ENCODE measurements around the gene CD300A.

CD300A gene

GRCh38 chr17:74474043-74474792 lies 7.8 kb downstream of the CD300A start:
- ATAC-seq (ENCODE audit: low read depth) (no peak), DNase-seq (ENCODE audit: low spot score) (no peak)
- peaks cover 4% of the 10 kb centered on the region for H3K9me3 ChIP-seq (ENCODE audit: severe bottlenecking)
- no peaks in the 10 kb centered on the region for H3K4me1 ChIP-seq (ENCODE audit: insufficient read depth, poor library complexity, severe bottlenecking)
- H3K27me3 ChIP-seq (ENCODE audit: insufficient read depth, poor library complexity, severe bottlenecking) = no peaks in the 10 kb centered on the region
- no peak overlapping the region for H3K27ac ChIP-seq (ENCODE audit: poor library complexity, severe bottlenecking)
- H3K4me3 ChIP-seq (ENCODE audit: severe bottlenecking) = no peak overlapping the region
- H3K36me3 ChIP-seq (ENCODE audit: low read depth) = no peaks in the 10 kb centered on the region
- TF ChIP-seq, protein P1, sequence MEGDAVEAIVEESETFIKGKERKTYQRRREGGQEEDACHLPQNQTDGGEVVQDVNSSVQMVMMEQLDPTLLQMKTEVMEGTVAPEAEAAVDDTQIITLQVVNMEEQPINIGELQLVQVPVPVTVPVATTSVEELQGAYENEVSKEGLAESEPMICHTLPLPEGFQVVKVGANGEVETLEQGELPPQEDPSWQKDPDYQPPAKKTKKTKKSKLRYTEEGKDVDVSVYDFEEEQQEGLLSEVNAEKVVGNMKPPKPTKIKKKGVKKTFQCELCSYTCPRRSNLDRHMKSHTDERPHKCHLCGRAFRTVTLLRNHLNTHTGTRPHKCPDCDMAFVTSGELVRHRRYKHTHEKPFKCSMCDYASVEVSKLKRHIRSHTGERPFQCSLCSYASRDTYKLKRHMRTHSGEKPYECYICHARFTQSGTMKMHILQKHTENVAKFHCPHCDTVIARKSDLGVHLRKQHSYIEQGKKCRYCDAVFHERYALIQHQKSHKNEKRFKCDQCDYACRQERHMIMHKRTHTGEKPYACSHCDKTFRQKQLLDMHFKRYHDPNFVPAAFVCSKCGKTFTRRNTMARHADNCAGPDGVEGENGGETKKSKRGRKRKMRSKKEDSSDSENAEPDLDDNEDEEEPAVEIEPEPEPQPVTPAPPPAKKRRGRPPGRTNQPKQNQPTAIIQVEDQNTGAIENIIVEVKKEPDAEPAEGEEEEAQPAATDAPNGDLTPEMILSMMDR (IDR thresholded peaks at IDR 0.05; ENCODE audit: poor library complexity, severe bottlenecking) = no peak

- Histone ChIP-seq H3K27me3 (ENCODE audit: insufficient read depth, poor library complexity, severe bottlenecking) (no peaks in the 10 kb centered on the region), H3K27ac (ENCODE audit: poor library complexity, severe bottlenecking) (no peak overlapping the region), H3K4me1 (ENCODE audit: insufficient read depth, poor library complexity, severe bottlenecking) (no peaks in the 10 kb centered on the region), H3K36me3 (ENCODE audit: low read depth) (no peaks in the 10 kb centered on the region), H3K9me3 (ENCODE audit: severe bottlenecking) (peaks cover 4% of the 10 kb centered on the region), H3K4me3 (ENCODE audit: severe bottlenecking) (no peak overlapping the region)
- ATAC-seq (ENCODE audit: low read depth) = no peak
- DNase-seq (ENCODE audit: low spot score) = no peak
- TF ChIP-seq, protein P1 (IDR thresholded peaks at IDR 0.05; ENCODE audit: poor library complexity, severe bottlenecking) = no peak
These were observed 8.8 kb downstream of the CD300A start for GRCh38 chr17:74475189-74475588.

GRCh38 chr17:74477411-74477810 lies 11.0 kb downstream of the CD300A start:
- H3K27me3 ChIP-seq (ENCODE audit: insufficient read depth, poor library complexity, severe bottlenecking) = peaks cover 3% of the 10 kb centered on the region
- H3K4me3 ChIP-seq (ENCODE audit: severe bottlenecking) = no peak overlapping the region
- H3K36me3 ChIP-seq (ENCODE audit: low read depth) = no peaks in the 10 kb centered on the region
- DNase-seq (ENCODE audit: low spot score) (no peak), ATAC-seq (ENCODE audit: low read depth) (no peak)
- H3K4me1 ChIP-seq (ENCODE audit: insufficient read depth, poor library complexity, severe bottlenecking) = no peaks in the 10 kb centered on the region
- no peak overlapping the region for H3K27ac ChIP-seq (ENCODE audit: poor library complexity, severe bottlenecking)
- H3K9me3 ChIP-seq (ENCODE audit: severe bottlenecking) = peaks cover 4% of the 10 kb centered on the region
- TF ChIP-seq, protein P1 (IDR thresholded peaks at IDR 0.05; ENCODE audit: poor library complexity, severe bottlenecking) = no peak

DNA sequence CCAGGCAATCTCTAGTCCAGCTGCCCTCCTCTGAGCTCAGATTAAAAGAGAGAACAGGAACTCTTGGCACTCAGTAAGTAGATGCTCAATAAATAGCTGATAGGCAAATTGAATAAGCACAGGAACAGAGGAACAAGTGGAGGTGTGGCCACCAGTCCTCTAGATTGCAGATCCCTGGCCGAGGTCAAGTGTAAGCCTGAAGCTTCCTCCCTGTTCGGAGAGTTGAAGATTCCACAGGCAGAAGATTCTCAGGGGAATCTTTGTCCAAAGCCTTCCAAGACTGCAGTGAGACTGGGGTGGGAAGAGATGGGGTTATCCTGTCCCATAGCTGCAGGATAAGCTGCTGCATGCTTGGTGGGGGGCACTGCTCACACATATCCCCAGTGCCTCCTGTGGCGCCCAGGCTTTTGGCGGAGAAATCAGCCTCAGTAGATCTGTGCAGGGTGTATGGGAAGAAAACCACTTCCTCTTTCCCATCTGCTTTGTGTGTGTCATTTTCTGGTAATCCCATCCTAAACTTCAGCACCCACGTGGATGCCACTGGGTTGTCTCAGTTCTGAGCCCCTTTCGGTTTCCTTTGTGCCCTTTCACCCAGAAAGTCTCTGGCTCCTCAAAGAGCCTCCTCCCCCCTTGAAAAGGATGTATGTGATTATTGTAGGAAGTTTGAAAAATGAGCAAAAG lies 12.1 kb downstream of the CD300A start:
- Histone ChIP-seq H3K9me3 (ENCODE audit: severe bottlenecking) (peaks cover 4% of the 10 kb centered on the region), H3K27me3 (ENCODE audit: insufficient read depth, poor library complexity, severe bottlenecking) (peaks cover 6% of the 10 kb centered on the region), H3K27ac (ENCODE audit: poor library complexity, severe bottlenecking) (no peak overlapping the region), H3K4me3 (ENCODE audit: severe bottlenecking) (no peak overlapping the region), H3K4me1 (ENCODE audit: insufficient read depth, poor library complexity, severe bottlenecking) (no peaks in the 10 kb centered on the region), H3K36me3 (ENCODE audit: low read depth) (no peaks in the 10 kb centered on the region)
- DNase-seq (ENCODE audit: low spot score) = no peak
- no peak for ATAC-seq (ENCODE audit: low read depth)
- TF ChIP-seq, protein P1 (IDR thresholded peaks at IDR 0.05; ENCODE audit: poor library complexity, severe bottlenecking) = no peak

DNA sequence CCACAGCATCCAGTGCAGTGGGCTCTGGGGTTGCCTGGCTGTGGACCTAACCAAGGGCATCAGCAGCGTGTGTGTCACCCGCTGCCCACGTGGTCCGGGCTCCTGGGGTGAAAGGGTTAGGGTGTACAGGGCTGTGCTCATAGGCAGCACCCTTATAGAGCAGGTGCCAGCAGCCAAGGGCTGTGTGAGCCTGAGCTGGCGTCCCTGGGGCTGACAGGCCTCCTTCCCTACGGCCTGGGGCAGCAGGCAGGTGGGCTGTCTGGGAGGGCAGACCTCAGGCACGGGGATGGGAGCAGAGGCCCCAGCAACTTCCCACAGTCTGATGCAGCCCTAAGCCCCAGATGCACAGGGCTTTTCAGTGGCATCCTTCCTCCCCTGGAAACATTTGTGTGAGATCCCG lies 13.9 kb downstream of the CD300A start:
- Histone ChIP-seq H3K27ac (ENCODE audit: poor library complexity, severe bottlenecking) (no peak overlapping the region), H3K9me3 (ENCODE audit: severe bottlenecking) (peaks cover 4% of the 10 kb centered on the region), H3K36me3 (ENCODE audit: low read depth) (no peaks in the 10 kb centered on the region), H3K27me3 (ENCODE audit: insufficient read depth, poor library complexity, severe bottlenecking) (peaks cover 6% of the 10 kb centered on the region), H3K4me1 (ENCODE audit: insufficient read depth, poor library complexity, severe bottlenecking) (no peaks in the 10 kb centered on the region), H3K4me3 (ENCODE audit: severe bottlenecking) (no peak overlapping the region)
- DNase-seq (ENCODE audit: low spot score) (no peak), ATAC-seq (ENCODE audit: low read depth) (no peak)
- TF ChIP-seq, protein P1 (IDR thresholded peaks at IDR 0.05; ENCODE audit: poor library complexity, severe bottlenecking) = no peak

All from RWPE2 (cell line).